Astrocyte (in vitro differentiated cells and primary cell): Measurements from ENCODE around the gene SNAP47. TPM values are rescaled to one million over a fixed set of nuclear protein-coding genes. Genes with fewer than 3 reads are reported as not detected.

Experiments used
- DNase-seq: peaks from one replicate; pipeline ENCODE4 v3.0.0-alpha.2; 2010; ENCODE audit warnings: low read depth
- FAIRE-seq: peaks from 2 replicates; lab custom pipeline; 2011; peaks lifted over from hg19 to GRCh38; lab: Jason Lieb, UNC
- H2AFZ ChIP-seq: 2 replicates; pipeline ENCODE4 v1.6.0; 2012; ENCODE audit warnings: low read depth, low read length, inconsistent platforms
- H3K27ac ChIP-seq: 2 replicates; pipeline ENCODE4 v1.5.1; 2011; ENCODE audit warnings: low read depth, low read length, inconsistent platforms
- H3K27me3 ChIP-seq: 2 replicates; pipeline ENCODE4 v1.6.0; 2011; ENCODE audit warnings: low read length, inconsistent platforms; ENCODE audit not compliant: insufficient read depth
- H3K36me3 ChIP-seq: 2 replicates; pipeline ENCODE4 v1.5.1; 2011; ENCODE audit warnings: low read length, inconsistent platforms; ENCODE audit not compliant: insufficient read depth
- H3K4me1 ChIP-seq: 2 replicates; pipeline ENCODE4 v1.5.1; 2011; ENCODE audit warnings: low read length, inconsistent platforms; ENCODE audit not compliant: insufficient read depth
- H3K4me2 ChIP-seq: 2 replicates; pipeline ENCODE4 v1.6.0; 2012; ENCODE audit warnings: low read length, inconsistent platforms
- H3K4me3 ChIP-seq: 2 replicates; pipeline ENCODE4 v1.5.1; 2011; ENCODE audit warnings: low read depth, mild to moderate bottlenecking, low read length, inconsistent platforms; ENCODE audit not compliant: insufficient read depth
- H3K79me2 ChIP-seq: 2 replicates; pipeline ENCODE4 v1.6.0; 2012; ENCODE audit warnings: mild to moderate bottlenecking, low read length, inconsistent platforms; ENCODE audit not compliant: insufficient read depth
- H3K9ac ChIP-seq: 2 replicates; pipeline ENCODE4 v1.6.0; 2012; ENCODE audit warnings: mild to moderate bottlenecking, low read length, inconsistent platforms
- H3K9me3 ChIP-seq: 2 replicates; pipeline ENCODE4 v1.5.1; 2012; ENCODE audit warnings: low read depth, mild to moderate bottlenecking, low read length, inconsistent platforms; ENCODE audit not compliant: insufficient read depth
- H4K20me1 ChIP-seq: 2 replicates; pipeline ENCODE4 v1.6.0; 2012; ENCODE audit warnings: low read length, inconsistent platforms; ENCODE audit not compliant: insufficient read depth
- H3K27ac Mint-ChIP-seq: one replicate; pipeline ENCODE4 v1.8.0; 2021; ENCODE audit warnings: mild to moderate bottlenecking, mixed read lengths; ENCODE audit not compliant: unreplicated experiment
- H3K27me3 Mint-ChIP-seq: one replicate; pipeline ENCODE4 v1.8.0; 2021; ENCODE audit warnings: low read depth, mixed read lengths; ENCODE audit not compliant: unreplicated experiment
- H3K36me3 Mint-ChIP-seq: one replicate; pipeline ENCODE4 v1.8.0; 2021; ENCODE audit warnings: low read depth, mixed read lengths; ENCODE audit not compliant: unreplicated experiment
- H3K4me1 Mint-ChIP-seq: one replicate; pipeline ENCODE4 v1.8.0; 2021; ENCODE audit warnings: low read depth, mixed read lengths; ENCODE audit not compliant: unreplicated experiment
- H3K4me3 Mint-ChIP-seq: one replicate; pipeline ENCODE4 v1.8.0; 2021; ENCODE audit warnings: mild to moderate bottlenecking, moderate library complexity, mixed read lengths; ENCODE audit not compliant: unreplicated experiment
- H3K9me3 Mint-ChIP-seq: one replicate; pipeline ENCODE4 v1.8.0; 2021; ENCODE audit warnings: mild to moderate bottlenecking, mixed read lengths; ENCODE audit not compliant: unreplicated experiment
- CTCF ChIP-seq: IDR thresholded peaks from 2 replicates; pipeline ENCODE4 v1.5.1; 2011; ENCODE audit warnings: low read depth, mild to moderate bottlenecking, inconsistent platforms, low read length, moderate library complexity; ENCODE audit not compliant: insufficient read depth
- EZH2 ChIP-seq: IDR thresholded peaks from 2 replicates; pipeline ENCODE4 v1.6.1; 2012; ENCODE audit warnings: mild to moderate bottlenecking, low read length, inconsistent platforms; ENCODE audit not compliant: insufficient read depth
- total RNA-seq: library from RNA; stranded (reverse); gene quantifications from 2 replicates; pipeline ENCODE4 v1.2.1, GENCODE V29; 2021

Gene SNAP47
- total RNA-seq, 1 donor from 2014 or later: 31.9 TPM

- H3K27me3 ChIP-seq: no peaks in the 10 kb centered on the region
- H3K36me3 ChIP-seq: peaks cover 3% of the 10 kb centered on the region
- H3K4me3 Mint-ChIP-seq: no peak overlapping the region
- H3K9ac ChIP-seq: no peak overlapping the region
- H3K36me3 Mint-ChIP-seq: peaks cover 6% of the 10 kb centered on the region
- no peaks in the 10 kb centered on the region for H3K4me1 Mint-ChIP-seq
- H2AFZ ChIP-seq: no peak overlapping the region
- no peaks in the 10 kb centered on the region for H3K9me3 Mint-ChIP-seq
- H3K27ac Mint-ChIP-seq: no peak overlapping the region
- H3K27me3 Mint-ChIP-seq: no peaks in the 10 kb centered on the region
- no peaks in the 10 kb centered on the region for H3K9me3 ChIP-seq
- H3K27ac ChIP-seq: no peak overlapping the region
- no peak for TF ChIP-seq CTCF
- TF ChIP-seq EZH2: no peak
- DNase-seq: no peak
- no peak overlapping the region for H3K4me3 ChIP-seq
- no peak for FAIRE-seq
- no peak overlapping the region for H3K4me2 ChIP-seq
- peaks cover 93% of the 10 kb centered on the region for H3K79me2 ChIP-seq
- peaks cover 96% of the 10 kb centered on the region for H4K20me1 ChIP-seq
- no peaks in the 10 kb centered on the region for H3K4me1 ChIP-seq
Observed at GRCh38 chr1:227745568-227746265, 10.5 kb downstream of the SNAP47 start.

DNA sequence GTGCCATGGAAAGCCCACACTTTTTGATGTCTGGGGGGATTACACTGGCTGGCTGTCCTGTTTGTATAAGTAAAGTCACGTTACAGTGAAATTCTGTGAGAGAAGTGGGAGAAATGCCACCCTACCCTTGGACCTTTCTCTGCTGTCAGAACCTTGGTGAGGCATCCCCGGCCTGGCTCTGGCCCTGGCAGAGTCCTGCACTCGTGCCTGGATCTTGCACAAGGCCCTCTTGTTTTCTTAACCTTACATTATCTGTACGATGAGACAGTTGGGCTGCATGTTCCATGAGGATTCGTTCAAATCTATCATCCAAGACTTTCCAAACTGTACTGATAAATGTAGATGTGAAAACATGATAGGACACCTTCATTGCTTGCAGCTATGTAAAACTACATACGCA lies 11.4 kb downstream of the SNAP47 start:
- H3K36me3 ChIP-seq: peaks cover 3% of the 10 kb centered on the region
- no peaks in the 10 kb centered on the region for H3K4me1 ChIP-seq
- FAIRE-seq (no peak), DNase-seq (no peak)
- no peak overlapping the region for H3K27ac ChIP-seq
- Mint-ChIP-seq H3K9me3 (no peaks in the 10 kb centered on the region), H3K27me3 (no peaks in the 10 kb centered on the region), H3K4me3 (no peak overlapping the region), H3K36me3 (peaks cover 6% of the 10 kb centered on the region), H3K27ac (no peak overlapping the region), H3K4me1 (no peaks in the 10 kb centered on the region)
- no peaks in the 10 kb centered on the region for H3K27me3 ChIP-seq
- H3K4me3 ChIP-seq: no peak overlapping the region
- H3K4me2 ChIP-seq: no peak overlapping the region
- H3K9me3 ChIP-seq: no peaks in the 10 kb centered on the region
- no peak overlapping the region for H3K9ac ChIP-seq
- peaks cover 86% of the 10 kb centered on the region for H3K79me2 ChIP-seq
- H2AFZ ChIP-seq: no peak overlapping the region
- TF ChIP-seq CTCF: no peak
- TF ChIP-seq EZH2: no peak
- H4K20me1 ChIP-seq: peaks cover 94% of the 10 kb centered on the region

GRCh38 chr1:227747382-227747781 lies 12.1 kb downstream of the SNAP47 start:
- no peak for TF ChIP-seq EZH2
- TF ChIP-seq CTCF: no peak
- H3K4me3 Mint-ChIP-seq: no peak overlapping the region
- no peak overlapping the region for H3K9ac ChIP-seq
- H3K27me3 Mint-ChIP-seq: no peaks in the 10 kb centered on the region
- H3K27ac Mint-ChIP-seq: peak overlapping the region; percentile 41
- no peak overlapping the region for H3K27ac ChIP-seq
- H2AFZ ChIP-seq: no peak overlapping the region
- H3K27me3 ChIP-seq: no peaks in the 10 kb centered on the region
- FAIRE-seq: no peak
- no peak overlapping the region for H3K4me2 ChIP-seq
- peaks cover 95% of the 10 kb centered on the region for H4K20me1 ChIP-seq
- peaks cover 3% of the 10 kb centered on the region for H3K36me3 ChIP-seq
- peaks cover 6% of the 10 kb centered on the region for H3K36me3 Mint-ChIP-seq
- no peaks in the 10 kb centered on the region for H3K9me3 ChIP-seq
- no peaks in the 10 kb centered on the region for H3K4me1 Mint-ChIP-seq
- DNase-seq: no peak
- H3K4me1 ChIP-seq: no peaks in the 10 kb centered on the region
- H3K9me3 Mint-ChIP-seq: no peaks in the 10 kb centered on the region
- no peak overlapping the region for H3K4me3 ChIP-seq
- peaks cover 87% of the 10 kb centered on the region for H3K79me2 ChIP-seq
